GM12878 (cell line): Measurements from ENCODE around the gene TLCD3B. TPM values are rescaled to one million over a fixed set of nuclear protein-coding genes. Genes with fewer than 3 reads are reported as not detected.

ENCODE experiments used
- ASH2L ChIP-seq: fragments of 300-600, 200-600 bp; sonication (generic); IDR thresholded peaks from 2 replicates; pipeline ENCODE4 v1.6.1; 2017; ENCODE audit warnings: low read depth, mild to moderate bottlenecking, borderline replicate concordance
- BMI1 ChIP-seq: fragments of 450-650 bp; IDR thresholded peaks from 2 replicates; pipeline ENCODE4 v1.6.1; 2016; ENCODE audit warnings: mild to moderate bottlenecking, moderate library complexity, borderline replicate concordance
- CBFB ChIP-seq: IDR thresholded peaks from 2 replicates; pipeline ENCODE4 v1.6.1; 2016; ENCODE audit warnings: antibody characterized with exemption, low read depth
- EP300 ChIP-seq, 2 experiments: fragments of 150-350 bp in 1 of 2; IDR thresholded peaks; 2 replicates each; pipeline ENCODE4 v1.6.1; 2011 to 2012; ENCODE audit warnings: low read depth in 2 of 2, low read length in 2 of 2, borderline replicate concordance in 1 of 2, improper control_type of control experiment in 1 of 2, inconsistent platforms in 1 of 2; ENCODE audit not compliant: control insufficient read depth in 1 of 2
- KDM1A ChIP-seq: fragments of 200-600 bp; sonication (generic); IDR thresholded peaks from 2 replicates; pipeline ENCODE4 v1.6.1; 2016; ENCODE audit warnings: borderline replicate concordance
- MYC ChIP-seq: IDR thresholded peaks from 2 replicates; pipeline ENCODE4 v1.6.1; 2011; ENCODE audit warnings: mild to moderate bottlenecking, low read length, moderate library complexity, inconsistent platforms; ENCODE audit not compliant: insufficient read depth, insufficient replicate concordance, insufficient read length, severe bottlenecking
- NFXL1 ChIP-seq: fragments of 450-650 bp; IDR thresholded peaks from 2 replicates; pipeline ENCODE4 v1.6.1; 2017; ENCODE audit warnings: antibody characterized with exemption, mild to moderate bottlenecking, borderline replicate concordance
- PML ChIP-seq: IDR thresholded peaks from 2 replicates; pipeline ENCODE4 v1.6.1; 2012; ENCODE audit warnings: low read length, inconsistent platforms
- RB1 ChIP-seq: fragments of 450-650 bp; formaldehyde crosslinking; IDR thresholded peaks from 2 replicates; pipeline ENCODE4 v1.6.1; 2017; ENCODE audit warnings: mild to moderate bottlenecking, borderline replicate concordance
- RELA ChIP-seq: fragments of 450-650 bp; IDR thresholded peaks from 2 replicates; pipeline ENCODE4 v1.8.0; 2014; ENCODE audit warnings: borderline replicate concordance; ENCODE audit not compliant: partially characterized antibody
- SKIL ChIP-seq: fragments of 450-650 bp; IDR thresholded peaks from 2 replicates; pipeline ENCODE4 v1.6.1; 2017; ENCODE audit warnings: mild to moderate bottlenecking, low read depth, inconsistent platforms; ENCODE audit not compliant: poor library complexity, severe bottlenecking
- polyA plus RNA-seq, 11 experiments: library from polyadenylated mRNA; depleted of rRNA in 4 of 11; unstranded in 6 of 11; stranded (reverse) in 5 of 11; fragments of >200 nt; fragmentation: Nextera tagmentation in 4 of 11; fragmentation: Illumina TruSeq in 1 of 11; extraction: Ambion mirVana in 4 of 11; extraction: Trizol in 1 of 11; gene quantifications; 1 replicate in 1 of 11; 2 replicates in 10 of 11; pipeline versions ENCODE4 v1.2.1 to v1.2.3, GENCODE V29; 2011 to 2016; ENCODE audit warnings: inconsistent platforms in 2 of 11, missing spikeins in 2 of 11, low read depth in 1 of 11
- total RNA-seq, 4 experiments: library from RNA; depleted of rRNA in 3 of 4; stranded (reverse); fragments of >200 nt in 3 of 4; fragmentation: Illumina TruSeq in 1 of 4; extraction: Trizol in 1 of 4; gene quantifications; 2 replicates each; pipeline versions ENCODE4 v1.2.1 to v1.2.3, GENCODE V29; 2013 to 2021
- TF ChIP-seq, protein P1 (sequence below): fragments of 450-650 bp; formaldehyde crosslinking; IDR thresholded peaks from 2 replicates; pipeline ENCODE4 v1.4.0; 2022; ENCODE audit warnings: mild to moderate bottlenecking, moderate library complexity

The TLCD3B gene
- total and polyA plus RNA-seq, 10 of the 15 experiments (the other 5 are each of a cell fraction or from before 2014, with no cell fraction given): 0.05 to 0.51 (median 0.18) TPM; not detected in 4

DNA sequence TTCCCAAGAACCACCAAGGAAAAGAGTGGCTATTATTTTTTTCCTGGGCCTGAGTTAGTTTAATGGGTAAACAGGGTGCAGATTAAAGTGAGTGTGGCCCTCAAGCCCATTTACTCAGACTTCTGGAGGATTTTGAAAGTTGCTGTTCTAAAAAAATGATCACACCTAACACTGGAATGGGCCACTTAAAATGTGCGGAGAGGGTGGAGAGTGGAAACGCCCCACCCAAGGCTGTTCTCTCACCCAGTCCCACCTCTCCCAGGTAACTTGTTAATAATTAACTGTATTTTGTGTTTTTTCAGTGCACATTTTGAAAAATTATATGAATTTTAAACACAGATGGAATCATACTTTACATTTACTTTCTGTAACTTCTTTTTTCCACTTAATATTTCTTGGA lies 41.0 kb downstream of the TLCD3B start (continued):
- TF ChIP-seq PML: no peak
- no peak for TF ChIP-seq SKIL
- no peak for TF ChIP-seq MYC
- no peak for TF ChIP-seq NFXL1
- no peak for TF ChIP-seq RB1
- no peak for TF ChIP-seq EP300 (IDR thresholded peaks at IDR 0.05; ENCODE audit: borderline replicate concordance in 1 of 2, control insufficient read depth in 1 of 2, low read depth in 2 of 2, low read length in 2 of 2)
- TF ChIP-seq RELA: no peak
- TF ChIP-seq CBFB: no peak
- TF ChIP-seq, protein P1, sequence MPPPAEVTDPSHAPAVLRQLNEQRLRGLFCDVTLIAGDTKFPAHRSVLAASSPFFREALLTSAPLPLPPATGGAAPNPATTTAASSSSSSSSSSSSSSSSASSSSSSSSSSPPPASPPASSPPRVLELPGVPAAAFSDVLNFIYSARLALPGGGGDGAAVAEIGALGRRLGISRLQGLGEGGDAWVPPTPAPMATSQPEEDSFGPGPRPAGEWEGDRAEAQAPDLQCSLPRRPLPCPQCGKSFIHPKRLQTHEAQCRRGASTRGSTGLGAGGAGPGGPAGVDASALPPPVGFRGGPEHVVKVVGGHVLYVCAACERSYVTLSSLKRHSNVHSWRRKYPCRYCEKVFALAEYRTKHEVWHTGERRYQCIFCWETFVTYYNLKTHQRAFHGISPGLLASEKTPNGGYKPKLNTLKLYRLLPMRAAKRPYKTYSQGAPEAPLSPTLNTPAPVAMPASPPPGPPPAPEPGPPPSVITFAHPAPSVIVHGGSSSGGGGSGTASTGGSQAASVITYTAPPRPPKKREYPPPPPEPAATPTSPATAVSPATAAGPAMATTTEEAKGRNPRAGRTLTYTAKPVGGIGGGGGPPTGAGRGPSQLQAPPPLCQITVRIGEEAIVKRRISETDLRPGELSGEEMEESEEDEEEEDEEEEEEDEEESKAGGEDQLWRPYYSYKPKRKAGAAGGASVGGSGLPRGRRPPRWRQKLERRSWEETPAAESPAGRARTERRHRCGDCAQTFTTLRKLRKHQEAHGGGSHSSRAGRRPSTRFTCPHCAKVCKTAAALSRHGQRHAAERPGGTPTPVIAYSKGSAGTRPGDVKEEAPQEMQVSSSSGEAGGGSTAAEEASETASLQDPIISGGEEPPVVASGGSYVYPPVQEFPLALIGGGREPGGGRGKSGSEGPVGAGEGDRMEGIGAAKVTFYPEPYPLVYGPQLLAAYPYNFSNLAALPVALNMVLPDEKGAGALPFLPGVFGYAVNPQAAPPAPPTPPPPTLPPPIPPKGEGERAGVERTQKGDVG (CRISPR knock-in tag): no peak
- TF ChIP-seq KDM1A: no peak
- no peak for TF ChIP-seq BMI1
- no peak for TF ChIP-seq ASH2L
